Upper lobe of left lung (tissue), 4 donors: ENCODE measurements around the gene SLC29A3.

Experiments used
- EP300 ChIP-seq, 4 donors: sonication (generic); formaldehyde crosslinking; IDR thresholded peaks; one replicate each; pipeline ENCODE4 v1.5.1; 2017; ENCODE audit warnings: antibody characterized with exemption in 4 of 4, control low read depth in 2 of 4
- POLR2A ChIP-seq, 4 donors: fragments of 450-650 bp; IDR thresholded peaks; one replicate each; pipeline ENCODE4 v1.5.1; 2016 to 2017; ENCODE audit warnings: antibody characterized with exemption in 4 of 4, mild to moderate bottlenecking in 2 of 4
- POLR2AphosphoS5 ChIP-seq, 2 donors: sonication (generic); formaldehyde crosslinking; IDR thresholded peaks; one replicate each; pipeline ENCODE4 v1.5.1; 2017; ENCODE audit warnings: antibody characterized with exemption in 2 of 2
- TF ChIP-seq, protein P1 (sequence below), 6 experiments: fragments of 450-650 bp in 4 of 6; fragments of 200-600 bp in 2 of 6; sonication (generic) in 2 of 6; IDR thresholded peaks; one replicate each; pipeline ENCODE4 v1.5.1; 2016 to 2019; ENCODE audit warnings: antibody characterized with exemption in 6 of 6

DNA sequence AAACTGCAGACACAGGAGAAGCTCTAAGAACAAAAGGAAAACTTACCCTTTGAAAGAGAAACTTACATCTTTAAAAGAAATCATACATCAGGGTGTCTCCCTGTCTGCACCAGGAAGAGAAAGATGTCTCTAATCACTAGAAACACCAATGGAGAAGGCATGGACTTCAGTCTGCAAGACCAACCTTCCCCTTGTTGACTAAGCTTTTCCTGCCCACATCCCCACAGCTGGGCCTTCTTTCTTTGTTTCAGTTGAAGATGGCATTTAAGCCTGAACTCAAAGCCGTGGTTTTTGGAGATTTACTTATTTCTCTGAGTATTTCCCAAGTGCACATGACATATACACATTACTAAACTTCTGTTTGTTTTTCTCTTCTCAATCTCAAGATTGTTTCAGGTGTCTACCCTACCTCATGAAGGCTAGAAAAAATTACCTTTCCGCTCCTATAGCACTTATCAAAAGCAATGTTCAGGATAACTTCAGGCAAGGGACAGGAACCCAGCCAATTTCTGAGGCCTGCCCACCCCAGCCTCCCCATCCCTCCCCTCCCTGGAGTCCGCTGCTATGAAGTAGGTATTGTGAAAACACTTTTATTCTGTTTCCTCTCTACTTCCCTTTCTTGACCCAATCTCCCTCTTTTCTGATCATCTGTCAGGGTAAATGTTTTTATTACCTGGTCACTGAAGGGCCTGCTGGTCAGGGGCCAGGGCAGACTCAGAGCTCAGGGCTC, 2.8 kb upstream of the SLC29A3 start:
- TF ChIP-seq, protein P1, sequence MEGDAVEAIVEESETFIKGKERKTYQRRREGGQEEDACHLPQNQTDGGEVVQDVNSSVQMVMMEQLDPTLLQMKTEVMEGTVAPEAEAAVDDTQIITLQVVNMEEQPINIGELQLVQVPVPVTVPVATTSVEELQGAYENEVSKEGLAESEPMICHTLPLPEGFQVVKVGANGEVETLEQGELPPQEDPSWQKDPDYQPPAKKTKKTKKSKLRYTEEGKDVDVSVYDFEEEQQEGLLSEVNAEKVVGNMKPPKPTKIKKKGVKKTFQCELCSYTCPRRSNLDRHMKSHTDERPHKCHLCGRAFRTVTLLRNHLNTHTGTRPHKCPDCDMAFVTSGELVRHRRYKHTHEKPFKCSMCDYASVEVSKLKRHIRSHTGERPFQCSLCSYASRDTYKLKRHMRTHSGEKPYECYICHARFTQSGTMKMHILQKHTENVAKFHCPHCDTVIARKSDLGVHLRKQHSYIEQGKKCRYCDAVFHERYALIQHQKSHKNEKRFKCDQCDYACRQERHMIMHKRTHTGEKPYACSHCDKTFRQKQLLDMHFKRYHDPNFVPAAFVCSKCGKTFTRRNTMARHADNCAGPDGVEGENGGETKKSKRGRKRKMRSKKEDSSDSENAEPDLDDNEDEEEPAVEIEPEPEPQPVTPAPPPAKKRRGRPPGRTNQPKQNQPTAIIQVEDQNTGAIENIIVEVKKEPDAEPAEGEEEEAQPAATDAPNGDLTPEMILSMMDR (IDR thresholded peaks at IDR 0.05): no peak
- no peak for TF ChIP-seq POLR2AphosphoS5 (IDR thresholded peaks at IDR 0.05)
- no peak for TF ChIP-seq POLR2A (IDR thresholded peaks at IDR 0.05)
- TF ChIP-seq EP300 (IDR thresholded peaks at IDR 0.05): no peak
